ENCODE results near the gene GRPEL1. TPM values are rescaled to one million over a fixed set of nuclear protein-coding genes. Genes with fewer than 3 reads are reported as not detected.
"Not testable (repeated sequence)": the region's sequence is repeated elsewhere in the genome, so short reads cannot be mapped to it uniquely, and the experiment has no call there.

GRPEL1 gene
- total RNA-seq, result 10 to 100 TPM; 22.2 to 22.6 TPM
- long read RNA-seq, donor 1, transcript GRPEL1-201 (4 exons, 2,775 nt), result major isoform, 11 of 12 reads
- long read RNA-seq, donor 1, partial matches to known transcripts, result 0 of 12 reads
- long read RNA-seq, donor 1, other reads (novel, unspliced or antisense), result 1 of 12 reads
- long read RNA-seq, donor 2, transcript GRPEL1-201 (4 exons, 2,775 nt), result major isoform, 87 of 94 reads
- long read RNA-seq, donor 2, partial matches to known transcripts, result 0 of 94 reads
- long read RNA-seq, donor 2, other reads (novel, unspliced or antisense), result 5 of 94 reads

DNA sequence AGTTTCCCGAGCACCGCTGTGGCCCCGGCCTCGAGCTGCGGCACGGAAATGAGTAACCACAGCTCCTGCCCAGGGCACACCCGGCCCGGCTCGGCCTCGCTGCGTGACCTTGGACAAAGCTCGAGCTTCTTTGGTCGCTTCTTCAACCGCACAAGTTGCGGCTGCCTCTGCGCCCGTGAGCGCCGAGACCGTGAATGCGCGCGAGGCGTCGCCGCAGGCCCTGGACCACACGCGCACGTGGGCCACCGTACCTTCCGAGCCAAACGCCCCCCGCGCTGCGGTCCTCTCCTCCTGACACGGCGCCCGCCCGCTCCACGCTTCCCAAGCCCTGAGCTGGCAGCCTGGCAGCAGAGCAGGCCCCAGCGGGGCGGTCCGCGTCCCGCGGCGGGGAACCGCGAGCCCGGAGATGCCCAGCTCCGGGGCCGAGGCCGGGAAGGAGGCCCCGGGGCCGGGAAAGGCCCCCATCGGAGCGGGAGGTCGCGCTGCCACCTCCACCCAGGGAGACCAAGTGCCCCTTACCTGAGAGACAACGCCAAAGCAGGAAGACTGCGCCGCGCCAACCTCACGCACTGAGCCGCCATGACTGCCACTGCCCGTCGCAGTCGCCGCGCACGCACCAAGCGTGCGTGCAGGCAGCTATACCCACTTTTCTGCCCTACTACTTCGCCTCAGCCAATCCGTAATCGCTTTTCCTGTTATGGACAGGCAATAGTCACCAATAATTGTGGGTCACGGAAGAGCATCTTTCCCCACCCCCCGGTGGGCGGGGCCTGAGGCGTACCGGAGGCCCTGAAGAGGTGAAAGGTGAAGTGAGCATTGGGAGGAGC, at the start of gene GRPEL1:
Gene GRPEL1, minus strand, starts transcription at position 613 of the 827 bp plus-strand sequence. Its CDS starts 32 bp downstream, at position 581.
- intact Hi-C loops (cut with DNase I), result loop anchor here in 1 of 2 donors (10.0 kb wide), 1 partner anchor 353 kb away; the partner anchor contains the start of gene BLOC1S4
- peak; percentile 93 for DNase-seq (ENCODE audit: low spot score)

DNA sequence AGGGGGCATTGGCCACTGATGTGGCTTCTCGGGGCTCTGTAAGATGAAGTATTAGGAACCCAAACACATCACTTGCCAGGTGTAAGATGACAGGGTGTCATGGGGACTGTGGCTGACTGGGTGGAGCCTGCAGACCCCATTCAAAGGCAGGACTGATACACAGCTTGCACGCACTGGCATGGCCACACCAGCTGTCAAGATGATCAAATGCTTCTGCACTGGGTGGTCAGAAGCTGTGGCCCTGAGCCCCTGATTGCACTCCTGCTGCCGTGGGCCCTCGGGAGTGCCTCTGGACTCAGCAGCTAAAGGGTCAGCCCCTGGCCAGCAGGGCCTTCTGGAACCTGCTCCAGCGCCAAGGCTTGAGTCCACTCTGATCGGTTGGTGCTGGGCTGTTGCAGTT, 48.8 kb upstream of the GRPEL1 start:
- no peak for DNase-seq (ENCODE audit: low spot score)

DNA sequence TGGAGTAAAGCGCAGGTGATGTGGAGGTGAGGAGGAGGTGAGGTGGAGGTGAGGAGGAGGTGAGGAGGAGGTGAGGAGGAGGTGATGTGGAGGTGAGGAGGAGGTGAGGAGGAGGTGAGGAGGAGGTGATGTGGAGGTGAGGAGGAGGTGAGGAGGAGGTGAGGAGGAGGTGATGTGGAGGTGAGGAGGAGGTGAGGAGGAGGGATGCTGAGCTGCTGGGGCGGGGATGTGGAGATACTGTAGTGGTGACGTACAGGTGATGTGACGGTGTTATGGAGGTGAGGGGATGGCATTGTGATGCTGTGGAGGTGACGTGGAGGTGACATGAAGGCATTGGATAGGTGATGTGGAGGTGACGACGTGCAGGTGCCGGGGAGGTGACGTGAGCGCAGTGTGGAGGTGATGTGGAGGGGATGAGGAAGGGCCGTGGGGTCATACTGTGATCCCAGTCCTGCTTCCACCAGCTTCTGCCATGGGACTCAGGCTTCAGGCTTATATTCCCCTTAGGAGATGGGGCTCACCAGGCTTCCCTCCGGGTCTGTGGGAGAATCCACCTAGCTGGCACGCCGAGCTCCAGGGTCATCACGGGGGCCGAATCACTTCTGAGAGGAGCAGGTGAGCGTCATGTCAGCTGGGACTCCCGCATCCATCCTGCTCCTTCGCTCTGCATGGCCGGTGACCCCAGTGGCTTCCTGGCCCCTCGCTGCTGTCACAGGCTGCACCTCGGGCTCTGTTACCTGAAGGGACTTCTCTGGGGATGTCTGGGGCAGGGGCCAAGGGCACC, 47.9 kb upstream of the GRPEL1 start:
- intact Hi-C loops (cut with DNase I), result no loop called here
- DNase-seq (ENCODE audit: low spot score), result no peak

More for the DNA sequence above, 48.8 kb upstream of the GRPEL1 start:
- intact Hi-C loops (cut with DNase I), result no loop called here

DNA sequence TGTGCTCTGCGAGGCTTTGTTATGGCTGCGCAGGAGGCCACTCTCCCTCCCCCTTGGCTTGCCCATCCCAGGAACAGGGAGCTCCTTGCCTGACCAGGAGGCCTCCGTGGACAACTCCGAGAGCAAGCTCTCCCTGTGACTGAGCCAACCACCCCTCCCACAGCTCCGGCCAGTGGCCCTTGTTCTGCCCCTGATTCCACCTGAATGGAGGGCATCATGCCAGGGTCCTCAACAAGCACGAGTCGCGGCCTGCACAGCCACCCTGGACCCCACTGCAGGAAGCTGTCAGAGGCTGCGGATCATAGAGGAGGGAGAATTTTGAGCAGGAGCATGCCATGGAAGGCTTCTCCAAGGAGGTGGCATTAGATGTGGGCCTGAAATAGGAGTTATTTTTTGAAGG, 44.8 kb upstream of the GRPEL1 start:
- intact Hi-C loops (cut with DNase I), result no loop called here
- peak; percentile 74 for DNase-seq (ENCODE audit: low spot score)

DNA sequence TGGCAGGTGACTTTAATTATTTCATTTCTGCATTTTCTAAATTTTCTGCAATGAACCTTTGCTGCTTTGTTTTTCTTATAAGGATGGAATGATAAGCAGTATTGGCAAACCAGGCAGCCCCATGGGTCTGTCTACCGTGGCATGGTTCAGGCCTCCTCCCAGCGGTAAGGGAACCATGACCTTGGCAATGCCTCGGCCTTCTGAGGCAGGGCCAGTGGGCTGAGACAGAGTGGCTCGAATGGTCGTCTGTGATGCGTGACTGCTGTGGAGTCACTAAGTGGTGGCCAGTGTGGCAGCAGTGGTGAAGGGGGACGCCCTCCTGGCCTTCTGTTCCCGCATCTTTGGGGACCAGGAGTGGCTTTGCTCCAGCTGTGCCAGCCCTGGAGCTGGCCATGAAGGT, 43.6 kb upstream of the GRPEL1 start:
- peak; percentile 52 for DNase-seq (ENCODE audit: low spot score)
- intact Hi-C loops (cut with DNase I), result no loop called here

DNA sequence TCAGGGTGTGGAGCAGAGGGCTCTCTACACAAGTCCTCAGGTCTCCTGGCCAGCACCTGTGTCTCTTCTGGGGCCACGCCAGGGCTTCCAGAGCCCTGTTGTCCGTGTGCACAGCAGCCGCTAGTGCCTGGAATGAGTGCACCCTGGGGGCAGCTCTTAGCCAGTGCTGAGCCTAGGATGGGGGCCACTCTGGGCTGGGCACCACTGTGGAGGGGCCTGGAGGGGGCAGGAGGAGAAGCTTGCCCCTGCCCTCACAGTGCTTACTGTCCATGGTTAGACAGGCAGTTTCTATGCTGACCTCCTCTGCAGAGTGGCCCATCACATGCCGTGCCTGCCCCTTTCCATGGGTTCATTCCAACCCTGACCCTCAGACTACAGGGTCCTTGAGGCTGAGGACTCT, 42.7 kb upstream of the GRPEL1 start:
- peak; percentile 32 for DNase-seq (ENCODE audit: low spot score)
- intact Hi-C loops (cut with DNase I), result no loop called here

DNA sequence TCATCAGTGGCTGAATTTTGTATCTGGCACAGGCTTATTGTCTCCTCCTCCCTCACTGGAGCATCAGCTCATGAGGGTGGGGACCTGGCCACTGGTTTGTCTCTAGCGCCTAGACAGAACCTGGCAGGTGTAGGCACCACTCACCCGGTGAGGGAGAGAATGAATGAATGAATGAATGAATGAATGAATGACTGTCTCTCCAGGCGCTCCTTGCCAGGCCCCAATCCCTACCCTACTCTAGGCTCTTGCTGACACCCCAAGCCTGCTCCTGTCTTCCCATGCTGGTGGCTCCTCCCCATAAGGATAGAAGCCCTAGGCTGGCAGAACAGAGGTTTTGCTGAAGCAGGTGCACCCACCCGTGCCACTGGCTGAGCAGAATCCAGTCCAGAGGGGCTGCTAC, 41.3 kb upstream of the GRPEL1 start:
- peak; percentile 41 for DNase-seq (ENCODE audit: low spot score)
- intact Hi-C loops (cut with DNase I), result no loop called here

DNA sequence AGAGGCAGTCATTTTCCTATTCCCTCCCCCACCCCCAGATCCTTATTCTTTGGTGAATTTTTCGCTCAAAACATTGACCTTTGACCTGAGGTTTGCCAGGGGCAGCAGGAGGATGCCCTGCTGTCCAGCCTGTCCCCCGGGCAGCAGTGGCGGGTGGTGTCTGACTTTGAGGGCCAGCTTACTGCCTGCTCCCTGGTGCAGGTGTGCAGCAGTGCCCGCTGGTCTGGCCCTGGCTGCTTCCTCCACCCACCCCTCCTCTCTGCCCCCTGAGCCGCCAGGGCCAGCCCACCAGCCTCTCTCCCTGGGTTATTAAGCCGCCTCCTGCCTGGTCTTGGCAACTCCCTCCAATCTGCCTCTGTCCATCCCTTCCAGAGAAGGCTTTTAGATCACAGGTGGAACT, 40.8 kb upstream of the GRPEL1 start:
- peak; percentile 66 for DNase-seq (ENCODE audit: low spot score)
- intact Hi-C loops (cut with DNase I), result no loop called here

DNA sequence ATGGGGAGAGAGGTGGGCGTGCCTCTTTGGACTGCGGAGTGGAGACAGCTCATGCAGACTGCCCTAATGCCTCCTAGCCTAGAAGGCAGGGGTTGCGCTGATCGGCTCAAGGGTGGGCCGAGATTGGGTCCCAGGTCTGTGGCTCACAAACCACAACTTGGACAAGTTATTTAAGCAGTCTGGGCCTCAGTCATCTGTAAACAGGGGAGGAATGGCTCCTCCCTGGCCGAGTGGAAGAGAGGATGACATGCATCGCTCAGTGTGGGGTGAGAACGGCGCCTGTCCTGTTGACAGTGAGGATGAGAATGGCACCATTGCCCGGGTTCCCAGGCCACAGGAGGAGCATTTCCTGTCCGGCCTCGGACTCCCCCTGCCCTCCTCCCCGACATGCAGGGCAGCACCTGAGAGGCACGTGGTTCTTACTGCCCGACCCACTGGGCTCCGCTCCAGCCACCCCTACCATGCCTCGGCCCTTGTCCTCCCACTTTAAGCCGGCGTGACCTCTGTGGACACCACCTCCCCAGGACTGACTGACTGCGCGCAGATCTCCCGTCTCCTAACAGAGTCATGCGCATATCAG, 40.3 kb upstream of the GRPEL1 start:
- peak; percentile 73 for DNase-seq (ENCODE audit: low spot score)
- intact Hi-C loops (cut with DNase I), result no loop called here

DNA sequence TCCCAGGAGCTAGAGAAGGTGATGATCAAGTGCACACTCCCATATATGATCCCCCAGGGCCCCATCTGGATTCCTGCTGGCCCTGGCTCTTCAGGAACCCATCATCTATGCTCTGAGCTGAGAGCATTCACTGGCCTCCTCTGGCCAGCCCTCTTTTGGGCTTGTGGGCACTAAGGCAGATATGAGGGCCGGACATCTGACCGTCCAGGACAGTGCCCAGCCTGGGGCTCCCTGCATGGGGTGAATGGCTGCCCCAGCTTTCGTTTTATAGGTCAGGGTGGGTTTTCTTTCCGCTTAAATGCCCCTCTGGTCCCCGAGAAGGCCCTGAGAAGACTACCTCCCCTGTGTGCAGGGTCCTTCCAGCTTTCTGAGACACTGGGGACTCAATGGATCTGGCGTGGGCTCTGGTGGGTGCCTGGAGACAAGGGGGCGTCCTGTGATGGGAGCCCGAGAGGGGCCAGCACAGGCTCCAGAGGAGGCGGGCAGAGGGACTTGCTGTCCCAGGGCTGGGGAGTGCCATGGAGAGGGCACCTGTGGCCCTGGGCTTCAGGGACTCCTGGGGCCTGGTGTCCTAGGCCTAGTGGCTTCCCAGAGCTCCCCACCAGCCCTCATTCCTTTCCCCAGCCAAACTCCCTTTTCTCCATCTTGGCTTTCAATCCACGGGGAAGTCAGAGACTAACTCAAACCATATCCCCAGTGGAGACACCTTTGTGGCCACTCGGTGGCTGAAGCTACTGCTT, 39.5 kb upstream of the GRPEL1 start:
- intact Hi-C loops (cut with DNase I), result no loop called here
- DNase-seq (ENCODE audit: low spot score), result peak; percentile 51

DNA sequence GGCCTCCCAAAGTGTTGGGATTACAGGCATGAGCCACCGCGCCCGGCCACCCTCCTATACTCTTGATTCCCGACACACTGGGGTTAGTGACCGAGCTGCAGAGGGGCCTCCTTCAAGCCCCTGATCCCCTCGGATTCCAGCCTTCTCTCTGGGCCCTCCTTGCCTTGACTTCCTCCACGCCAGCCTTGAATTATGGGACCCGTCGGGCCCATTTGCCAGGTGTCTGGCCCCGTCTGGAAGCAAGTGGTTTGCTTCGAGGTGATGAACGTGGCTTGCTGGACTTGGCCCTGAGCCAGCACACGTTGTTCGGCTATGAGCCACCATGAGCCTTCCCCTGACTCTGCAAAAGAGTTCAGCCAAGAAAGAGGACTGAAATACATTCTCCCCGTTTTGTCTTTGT, 37.4 kb upstream of the GRPEL1 start:
- intact Hi-C loops (cut with DNase I), result no loop called here
- peak; percentile 76 for DNase-seq (ENCODE audit: low spot score)

DNA sequence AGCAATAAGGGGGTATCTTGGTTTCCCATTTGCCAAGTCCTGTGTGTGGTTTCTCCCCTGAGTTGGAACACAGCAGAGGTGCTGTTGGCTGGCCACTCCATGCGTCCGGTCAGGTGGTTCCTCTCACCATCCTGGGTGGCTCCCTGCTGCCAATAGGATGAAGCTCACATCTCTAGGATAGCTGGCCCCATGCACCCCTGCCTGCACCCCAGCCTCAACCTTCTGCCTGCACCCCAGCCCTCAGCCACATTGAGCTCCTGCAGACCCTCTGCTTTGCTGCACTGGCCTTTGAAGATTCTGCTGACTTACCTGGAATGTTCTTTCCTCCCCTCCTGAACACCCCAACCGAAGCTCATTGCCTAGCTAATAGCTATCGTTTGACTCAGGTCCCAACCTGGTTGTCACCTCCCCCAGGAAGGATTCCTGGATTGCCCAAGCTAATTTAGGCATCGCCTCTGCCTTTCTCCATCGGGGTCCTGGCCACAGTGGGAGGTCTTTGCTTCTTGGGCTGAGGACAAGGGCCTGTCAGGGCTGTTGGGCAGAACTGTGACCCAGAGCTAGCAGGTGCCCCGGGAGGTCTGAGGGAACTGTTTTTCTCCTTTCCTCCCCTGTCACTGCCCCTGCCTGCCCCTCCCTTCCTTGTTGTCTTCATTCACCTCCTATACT, 36.6 kb upstream of the GRPEL1 start:
- intact Hi-C loops (cut with DNase I), result no loop called here

DNA sequence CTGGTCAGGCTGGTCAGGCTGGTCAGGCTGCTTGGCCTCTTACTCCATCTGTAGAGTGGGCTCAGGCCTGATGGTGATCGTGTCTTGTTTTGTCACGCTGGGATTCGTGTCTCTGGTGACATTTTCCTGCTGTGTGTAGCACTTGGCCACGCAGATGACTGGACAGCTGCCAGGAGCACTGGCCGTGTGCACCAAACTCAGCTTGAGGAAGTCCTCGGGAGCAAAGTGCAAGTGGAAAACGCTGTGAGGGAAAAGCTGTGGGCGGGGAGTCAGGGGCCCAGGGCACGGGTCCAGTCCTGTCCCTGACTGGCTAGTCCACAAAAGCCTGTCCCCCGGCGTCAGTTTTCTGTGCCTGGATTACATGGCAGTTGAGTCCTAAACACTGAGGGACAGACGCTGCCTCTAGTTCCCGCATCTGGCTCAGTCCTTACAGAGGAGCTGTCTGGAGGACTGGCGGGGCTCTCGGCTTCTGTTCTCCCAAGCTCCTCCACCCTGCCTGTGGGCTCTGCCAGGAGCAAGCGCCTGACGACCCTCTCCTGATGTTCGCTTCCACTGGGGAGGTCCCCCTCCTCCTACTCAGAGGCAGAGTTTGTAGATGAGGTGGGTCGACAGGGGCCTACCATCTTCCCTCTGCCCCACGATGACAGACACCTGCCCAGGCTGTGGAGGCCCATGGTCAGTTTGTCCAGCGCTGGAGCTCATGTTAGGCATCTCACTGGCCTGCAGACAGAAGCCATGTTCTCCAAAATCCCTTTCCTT, 35.9 kb upstream of the GRPEL1 start:
- intact Hi-C loops (cut with DNase I), result no loop called here
- peak; percentile 92 for DNase-seq (ENCODE audit: low spot score)

More for the DNA sequence above, 36.6 kb upstream of the GRPEL1 start:
- DNase-seq (ENCODE audit: low spot score), result peak; percentile 30

DNA sequence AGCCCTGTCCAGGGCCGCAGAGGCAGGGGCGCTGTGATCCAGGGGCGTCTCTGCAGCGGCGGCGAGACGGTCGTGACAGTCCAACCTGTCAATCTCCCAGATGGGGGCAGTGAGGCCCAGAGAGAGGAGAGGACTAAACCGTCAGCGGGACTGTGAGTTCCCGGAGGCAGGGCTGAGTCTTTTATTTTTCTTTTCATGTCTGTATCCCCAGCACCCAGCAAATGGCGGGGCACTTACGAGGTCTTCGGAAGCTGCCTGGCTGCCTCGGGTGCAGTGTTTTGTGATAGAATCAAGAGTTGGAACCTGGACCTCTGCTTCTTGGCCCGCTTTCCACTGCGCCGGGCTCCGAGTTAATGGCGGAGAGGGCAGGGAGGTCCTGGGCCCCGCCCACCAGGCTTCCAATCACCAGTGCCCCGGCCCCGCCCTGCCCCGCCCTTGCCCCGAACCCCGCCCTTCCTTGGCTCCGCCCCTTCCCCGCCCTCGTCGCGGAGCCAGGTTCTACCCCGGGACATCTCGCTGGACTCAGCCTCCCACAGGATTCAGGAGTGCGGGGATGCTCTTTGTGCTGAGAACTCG, 35.3 kb upstream of the GRPEL1 start:
- peak; percentile 96 for DNase-seq (ENCODE audit: low spot score)
- intact Hi-C loops (cut with DNase I), result no loop called here

DNA sequence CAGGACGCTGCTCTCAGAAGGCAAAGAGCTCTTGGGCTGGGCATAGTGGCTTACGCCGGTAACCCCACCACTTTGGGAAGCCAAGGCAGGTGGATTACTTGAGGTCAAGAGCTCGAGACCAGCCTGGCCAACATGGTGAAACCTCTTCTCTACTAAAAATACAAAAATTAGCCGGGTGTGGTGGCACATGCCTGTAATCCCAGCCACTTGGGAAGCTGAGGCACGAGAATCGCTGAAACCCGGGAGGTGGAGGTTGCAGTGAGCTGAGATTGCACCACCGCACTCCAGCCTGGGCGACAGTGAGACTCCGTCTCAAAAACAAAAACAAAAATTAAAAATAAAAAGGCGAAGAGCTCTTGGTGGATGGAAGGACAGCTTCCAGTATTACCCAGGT, 34.6 kb upstream of the GRPEL1 start:
- peak; percentile 49 for DNase-seq (ENCODE audit: low spot score)
- intact Hi-C loops (cut with DNase I), result not testable (repeated sequence)

DNA sequence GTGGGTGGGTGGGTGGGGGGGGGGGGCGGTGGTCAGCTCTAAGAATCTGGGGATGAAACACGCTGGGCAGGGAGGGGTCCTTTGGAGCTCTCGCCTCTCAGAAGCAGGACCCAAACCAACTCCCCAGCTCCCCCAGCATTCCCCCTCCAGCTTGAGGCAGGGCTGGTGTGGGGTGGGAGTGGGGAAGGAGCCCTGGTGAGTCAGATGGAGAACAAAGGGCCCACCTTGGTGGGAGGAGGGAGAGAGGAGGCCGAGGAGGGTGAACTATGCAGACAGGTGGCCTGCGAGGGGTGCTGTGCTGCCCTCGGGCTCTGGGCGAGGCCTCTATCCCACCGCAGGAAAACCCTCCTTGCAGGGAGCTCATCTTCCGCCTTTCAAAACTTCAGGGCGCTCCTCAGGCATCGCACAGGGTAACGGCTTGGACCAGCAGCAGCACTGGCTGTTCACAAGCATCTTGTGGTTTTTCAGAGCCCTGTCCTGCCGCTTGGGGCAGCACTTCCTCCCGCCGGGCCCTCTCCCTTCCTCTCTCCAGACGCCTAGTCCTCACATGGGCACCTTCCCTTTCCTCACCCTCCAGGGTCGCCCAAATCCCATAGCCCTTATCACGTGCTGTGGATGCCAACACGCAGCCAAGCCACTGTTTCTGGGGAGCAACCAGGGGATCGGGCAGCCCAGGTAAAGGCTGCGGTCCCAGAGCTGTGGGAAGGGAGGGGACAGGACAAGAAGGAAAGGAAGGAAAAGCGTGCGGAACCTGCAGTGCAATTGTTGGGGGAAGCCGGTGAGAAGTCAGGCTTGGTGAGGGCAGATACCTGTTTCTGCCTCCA, 34.0 kb upstream of the GRPEL1 start:
- peak; percentile 91 for DNase-seq (ENCODE audit: low spot score)
- intact Hi-C loops (cut with DNase I), result no loop called here
